GM12878 (cell line): Measurements from ENCODE around the gene HS6ST1. TPM values are rescaled to one million over a fixed set of nuclear protein-coding genes. Genes with fewer than 3 reads are reported as not detected.

Experiments used
- ATAC-seq: fragments of 200-7000 bp; cut with Tn5 transposase; 3 replicates; pipeline ENCODE4 v1.9.1; 2020; ENCODE audit warnings: mild to moderate bottlenecking, moderate library complexity
- BruUV-seq: library from RNA; stranded (reverse); fragments of 400-500 nt; replicated peaks from 2 replicates; lab custom pipeline; 2021; lab: Mats Ljungman, UMichigan
- CTCF ChIA-PET: fragments of 300-600 bp; sonication (Branson Sonifier 250); formaldehyde crosslinking; extraction: SDS; loops from one replicate; lab custom pipeline; 2021; ENCODE audit warnings: inconsistent platforms; lab: Yijun Ruan, JAX
- POLR2A ChIA-PET: fragments of 350-600 bp; formaldehyde crosslinking; extraction: SDS; loops from one replicate; lab custom pipeline; 2021; ENCODE audit warnings: inconsistent platforms; lab: Charles Lee
- RAD21 ChIA-PET: fragments of 300-600 bp; sonication (Branson Sonifier 250); formaldehyde crosslinking; loops from one replicate; lab custom pipeline; 2023; ENCODE audit warnings: antibody characterized with exemption; ENCODE audit not compliant: unreplicated experiment; lab: Charles Lee
- SMC1A ChIA-PET: fragments of 300-600 bp; sonication (Branson Sonifier 250); formaldehyde crosslinking; loops from one replicate; lab custom pipeline; 2023; ENCODE audit not compliant: unreplicated experiment, uncharacterized antibody; lab: Charles Lee
- DNase-seq: peaks from one replicate; pipeline ENCODE4 v3.0.0-alpha.2; 2011; ENCODE audit warnings: low read depth, low spot score
- FAIRE-seq: peaks from 3 replicates; lab custom pipeline; 2011; peaks lifted over from hg19 to GRCh38; lab: Jason Lieb, UNC
- H2AFZ ChIP-seq: 2 replicates; pipeline ENCODE4 v1.6.0; 2011; ENCODE audit warnings: low read depth, low read length, control low read depth; ENCODE audit not compliant: control insufficient read depth
- H3K27ac ChIP-seq: 2 replicates; pipeline ENCODE4 v1.5.1; 2011; ENCODE audit warnings: control low read depth; ENCODE audit not compliant: control insufficient read depth, insufficient read depth
- H3K27me3 ChIP-seq, 2 experiments: replicated peaks in 1 of 2; 2 replicates each; pipeline versions ENCODE4 v1.6.0 to v1.6.1; 2011; ENCODE audit warnings: low read length in 1 of 2; ENCODE audit not compliant: control insufficient read depth in 2 of 2, insufficient read depth in 2 of 2
- H3K36me3 ChIP-seq, 2 experiments: 2 replicates each; pipeline ENCODE4 v1.5.1; 2011; ENCODE audit warnings: low read length in 1 of 2; ENCODE audit not compliant: control insufficient read depth in 2 of 2, insufficient read depth in 2 of 2
- H3K4me1 ChIP-seq: 2 replicates; pipeline ENCODE4 v1.6.1; 2011; ENCODE audit warnings: mild to moderate bottlenecking, low read length, moderate library complexity, mixed read lengths; ENCODE audit not compliant: control insufficient read depth, insufficient read depth
- H3K4me2 ChIP-seq: 2 replicates; pipeline ENCODE4 v1.6.0; 2011; ENCODE audit warnings: control low read depth; ENCODE audit not compliant: control insufficient read depth, insufficient read depth
- H3K4me3 ChIP-seq: fragments of 200-600 bp; sonication (generic); 2 replicates; pipeline ENCODE4 v1.5.1; 2016
- H3K79me2 ChIP-seq: 2 replicates; pipeline ENCODE4 v1.6.0; 2011; ENCODE audit warnings: low read length; ENCODE audit not compliant: control insufficient read depth, insufficient read depth
- H3K9ac ChIP-seq: 2 replicates; pipeline ENCODE4 v1.8.0; 2011; ENCODE audit warnings: low read length, control low read depth, mixed read lengths; ENCODE audit not compliant: control insufficient read depth, insufficient read depth
- H3K9me3 ChIP-seq: replicated peaks from 3 replicates; pipeline ENCODE4 v1.5.1; 2011; ENCODE audit warnings: mild to moderate bottlenecking, low read length; ENCODE audit not compliant: control insufficient read depth, insufficient read depth
- H4K20me1 ChIP-seq: 2 replicates; pipeline ENCODE4 v1.6.0; 2011; ENCODE audit not compliant: control insufficient read depth, insufficient read depth
- CBX3 ChIP-seq: fragments of 200-600 bp; sonication (generic); IDR thresholded peaks from 2 replicates; pipeline ENCODE4 v1.6.1; 2016; ENCODE audit warnings: low read depth, borderline replicate concordance
- E2F4 ChIP-seq: IDR thresholded peaks from 2 replicates; pipeline ENCODE4 v1.6.1; 2012; ENCODE audit warnings: low read depth, low read length, improper control_type of control experiment
- KLF5 ChIP-seq: fragments of 450-650 bp; IDR thresholded peaks from 2 replicates; pipeline ENCODE4 v1.6.1; 2014; ENCODE audit warnings: mild to moderate bottlenecking; ENCODE audit not compliant: partially characterized antibody
- ZBTB4 ChIP-seq: fragments of 450-650 bp; formaldehyde crosslinking; IDR thresholded peaks from 2 replicates; pipeline ENCODE4 v1.4.0; 2022; ENCODE audit warnings: mild to moderate bottlenecking, moderate library complexity
- WGBS: methylation state at CpG from one replicate; pipeline ENCODE4 v1.1.6; 2016; ENCODE audit warnings: low lambda C conversion rate; ENCODE audit not compliant: insufficient replicate concordance, insufficient coverage; ENCODE audit errors: missing lambda C conversion rate; 5-methylcytosine and 5-hydroxymethylcytosine counted together
- in situ Hi-C: fragments of 300-500 bp; cut with MboI; formaldehyde crosslinking; loops from 9 replicates; pipeline ENCODE4 v1.14.3; 2018; ENCODE audit warnings: mixed read lengths
- intact Hi-C: fragments of 100-400 bp; cut with micrococcal nuclease; formaldehyde crosslinking; loops from one replicate; pipeline ENCODE4 v1.14.2; 2022; ENCODE audit not compliant: unreplicated experiment
- polyA plus RNA-seq, 11 experiments: library from polyadenylated mRNA; depleted of rRNA in 4 of 11; unstranded in 6 of 11; stranded (reverse) in 5 of 11; fragments of >200 nt; fragmentation: Nextera tagmentation in 4 of 11; fragmentation: Illumina TruSeq in 1 of 11; extraction: Ambion mirVana in 4 of 11; extraction: Trizol in 1 of 11; gene quantifications; 1 replicate in 1 of 11; 2 replicates in 10 of 11; pipeline versions ENCODE4 v1.2.1 to v1.2.3, GENCODE V29; 2011 to 2016; ENCODE audit warnings: inconsistent platforms in 2 of 11, missing spikeins in 2 of 11, low read depth in 1 of 11
- total RNA-seq, 4 experiments: library from RNA; depleted of rRNA in 3 of 4; stranded (reverse); fragments of >200 nt in 3 of 4; fragmentation: Illumina TruSeq in 1 of 4; extraction: Trizol in 1 of 4; gene quantifications; 2 replicates each; pipeline versions ENCODE4 v1.2.1 to v1.2.3, GENCODE V29; 2013 to 2021
- TF ChIP-seq, protein P1 (sequence below): IDR thresholded peaks from 2 replicates; pipeline ENCODE4 v1.6.1; 2011; ENCODE audit warnings: low read depth, low read length, improper control_type of control experiment, borderline replicate concordance

HS6ST1 gene
- total and polyA plus RNA-seq, 10 of the 15 experiments (the other 5 are each of a cell fraction or from before 2014, with no cell fraction given), result 0.48 to 17.0 (median 4.7) TPM

- no peak overlapping the region for H3K4me2 ChIP-seq
- in situ Hi-C loops (no loop called here), intact Hi-C loops (no loop called here)
- ATAC-seq, result no peak
- no TSS peak for BruUV-seq
- H3K9ac ChIP-seq, result no peak overlapping the region
- ChIA-PET SMC1A (no interaction called here), RAD21 (no interaction called here), CTCF (no interaction called here), POLR2A (no interaction called here)
- no peak for FAIRE-seq
- H2AFZ ChIP-seq, result no peak overlapping the region
- H4K20me1 ChIP-seq, result no peaks in the 10 kb centered on the region
- H3K27ac ChIP-seq, result no peak overlapping the region
- no peaks in the 10 kb centered on the region for H3K27me3 ChIP-seq
- no peaks in the 10 kb centered on the region for H3K4me1 ChIP-seq
- H3K4me3 ChIP-seq, result no peak overlapping the region
- peaks cover 0 to 2% of the 10 kb centered on the region in 2 experiments; a peak in 3 of 4 replicates for H3K36me3 ChIP-seq
- no peak for DNase-seq
- WGBS, result 75% methylated on average over 17 of the region's 17 CpGs
- no peaks in the 10 kb centered on the region for H3K79me2 ChIP-seq
- no peaks in the 10 kb centered on the region; the same call in 1 of the 3 replicates for H3K9me3 ChIP-seq
- TF ChIP-seq CBX3 (no peak), KLF5 (no peak), ZBTB4 (CRISPR knock-in tag) (no peak), E2F4 (no peak)
- TF ChIP-seq, protein P1, sequence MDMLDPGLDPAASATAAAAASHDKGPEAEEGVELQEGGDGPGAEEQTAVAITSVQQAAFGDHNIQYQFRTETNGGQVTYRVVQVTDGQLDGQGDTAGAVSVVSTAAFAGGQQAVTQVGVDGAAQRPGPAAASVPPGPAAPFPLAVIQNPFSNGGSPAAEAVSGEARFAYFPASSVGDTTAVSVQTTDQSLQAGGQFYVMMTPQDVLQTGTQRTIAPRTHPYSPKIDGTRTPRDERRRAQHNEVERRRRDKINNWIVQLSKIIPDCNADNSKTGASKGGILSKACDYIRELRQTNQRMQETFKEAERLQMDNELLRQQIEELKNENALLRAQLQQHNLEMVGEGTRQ, result no peak
Observed at GRCh38 chr2:128276878-128277675, 41.6 kb downstream of the HS6ST1 start.
